Ovary (tissue), 3 donors: ENCODE results near the gene APBA2.

Experiments
- POLR2A ChIP-seq: fragments of 450-650 bp; IDR thresholded peaks from one replicate; pipeline ENCODE4 v1.6.1; 2017; ENCODE audit warnings: antibody characterized with exemption, mild to moderate bottlenecking, moderate library complexity
- TF ChIP-seq, protein P1 (sequence below), 3 donors: fragments of 450-650 bp in 2 of 3; fragments of 200-600 bp in 1 of 3; IDR thresholded peaks; one replicate each; pipeline versions ENCODE4 v1.5.1 to v1.8.0; 2016 to 2022; ENCODE audit warnings: antibody characterized with exemption in 3 of 3, mild to moderate bottlenecking in 1 of 3
- donor health status: DM: no; HTN: no; CAD: no.

DNA sequence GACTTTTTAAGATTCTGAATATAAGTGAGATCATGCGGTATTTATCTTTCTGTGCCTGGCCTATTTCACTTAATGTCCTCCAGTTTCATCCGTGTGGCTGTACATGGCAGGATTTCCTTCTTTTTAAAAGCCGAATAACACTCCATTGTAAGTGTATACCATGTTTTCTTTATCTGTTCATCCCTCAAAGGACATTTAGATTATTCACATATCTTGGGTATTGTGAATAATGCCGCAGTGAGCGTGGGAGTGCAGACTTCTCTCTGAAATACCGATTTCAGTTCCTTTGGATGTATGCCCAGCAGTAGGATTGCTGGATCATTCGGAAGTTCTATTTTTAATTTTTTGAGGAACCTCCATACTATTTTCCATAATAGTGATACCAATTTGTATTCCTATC is 136.1 kb downstream of the APBA2 start:
- TF ChIP-seq, protein P1, sequence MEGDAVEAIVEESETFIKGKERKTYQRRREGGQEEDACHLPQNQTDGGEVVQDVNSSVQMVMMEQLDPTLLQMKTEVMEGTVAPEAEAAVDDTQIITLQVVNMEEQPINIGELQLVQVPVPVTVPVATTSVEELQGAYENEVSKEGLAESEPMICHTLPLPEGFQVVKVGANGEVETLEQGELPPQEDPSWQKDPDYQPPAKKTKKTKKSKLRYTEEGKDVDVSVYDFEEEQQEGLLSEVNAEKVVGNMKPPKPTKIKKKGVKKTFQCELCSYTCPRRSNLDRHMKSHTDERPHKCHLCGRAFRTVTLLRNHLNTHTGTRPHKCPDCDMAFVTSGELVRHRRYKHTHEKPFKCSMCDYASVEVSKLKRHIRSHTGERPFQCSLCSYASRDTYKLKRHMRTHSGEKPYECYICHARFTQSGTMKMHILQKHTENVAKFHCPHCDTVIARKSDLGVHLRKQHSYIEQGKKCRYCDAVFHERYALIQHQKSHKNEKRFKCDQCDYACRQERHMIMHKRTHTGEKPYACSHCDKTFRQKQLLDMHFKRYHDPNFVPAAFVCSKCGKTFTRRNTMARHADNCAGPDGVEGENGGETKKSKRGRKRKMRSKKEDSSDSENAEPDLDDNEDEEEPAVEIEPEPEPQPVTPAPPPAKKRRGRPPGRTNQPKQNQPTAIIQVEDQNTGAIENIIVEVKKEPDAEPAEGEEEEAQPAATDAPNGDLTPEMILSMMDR (IDR thresholded peaks at IDR 0.05): no peak
- no peak for TF ChIP-seq POLR2A
